Uterus (tissue), 4 donors: ENCODE results near the gene ARFGEF2. TPM values are rescaled to one million over a fixed set of nuclear protein-coding genes. Genes with fewer than 3 reads are reported as not detected.

Source experiments
- DNase-seq, 2 donors: peaks; one replicate each; pipeline ENCODE4 v3.0.0-alpha.2; 2019 to 2020
- H3K27ac ChIP-seq, 2 donors: fragments of 200-600 bp; sonication (generic); 1 replicate in 1 of 2; 2 replicates in 1 of 2; pipeline ENCODE4 v1.5.1; 2016 to 2018
- H3K27me3 ChIP-seq, 2 donors: fragments of 200-600 bp; sonication (generic); one replicate each; pipeline ENCODE4 v1.5.1; 2018 to 2019; ENCODE audit warnings: control low read depth in 1 of 2
- H3K36me3 ChIP-seq, 2 donors: fragments of 200-600 bp; sonication (generic); one replicate each; pipeline ENCODE4 v1.5.1; 2019; ENCODE audit warnings: control low read depth in 1 of 2
- H3K4me1 ChIP-seq, 2 donors: fragments of 200-600 bp; sonication (generic); one replicate each; pipeline ENCODE4 v1.5.1; 2018 to 2019; ENCODE audit warnings: control low read depth in 1 of 2
- H3K4me3 ChIP-seq, 2 donors: fragments of 200-600 bp; sonication (generic); 1 replicate in 1 of 2; 2 replicates in 1 of 2; pipeline ENCODE4 v1.5.1; 2018 to 2019; ENCODE audit warnings: mild to moderate bottlenecking in 1 of 2
- H3K9me3 ChIP-seq, 2 donors: fragments of 200-600 bp; sonication (generic); one replicate each; pipeline ENCODE4 v1.5.1; 2019; ENCODE audit warnings: control low read depth in 1 of 2
- POLR2A ChIP-seq, 2 donors: fragments of 450-650 bp; IDR thresholded peaks; one replicate each; pipeline ENCODE4 v1.6.1; 2016; ENCODE audit warnings: antibody characterized with exemption in 2 of 2, mild to moderate bottlenecking in 1 of 2, moderate library complexity in 1 of 2
- intact Hi-C: fragments of 100-400 bp; cut with DNase I; formaldehyde crosslinking; loops from one replicate; pipeline ENCODE4 v1.15.1; 2023; ENCODE audit warnings: low total_unique reads
- total RNA-seq, 4 donors: library from RNA; depleted of rRNA in 3 of 4; stranded (reverse); fragments of >200 nt in 3 of 4; gene quantifications; one replicate each; pipeline versions ENCODE4 v1.1.0 to v1.2.4, GENCODE V29; 2014 to 2023
- TF ChIP-seq, protein P1 (sequence below), 4 experiments: fragments of 200-600 bp in 2 of 4; fragments of 450-650 bp in 2 of 4; sonication (generic) in 2 of 4; IDR thresholded peaks; one replicate each; pipeline ENCODE4 v1.5.1; 2016 to 2019; ENCODE audit warnings: antibody characterized with exemption in 4 of 4, mild to moderate bottlenecking in 2 of 4, moderate library complexity in 1 of 4
- donor health status: DM: yes; HTN: yes; CAD: no.

ARFGEF2 gene
- total RNA-seq, 4 donors from 2014 or later, result 22.0 to 33.7 (median 27.0) TPM

GRCh38 chr20:48952656-48953055, 31.1 kb downstream of the ARFGEF2 start:
- H3K9me3 ChIP-seq, result no peaks in the 10 kb centered on the region
- intact Hi-C loops, result no loop called here
- no peaks in the 10 kb centered on the region for H3K27me3 ChIP-seq
- H3K4me3 ChIP-seq, result no peak overlapping the region
- DNase-seq, result no peak
- TF ChIP-seq POLR2A (IDR thresholded peaks at IDR 0.05), result no peak
- TF ChIP-seq, protein P1, sequence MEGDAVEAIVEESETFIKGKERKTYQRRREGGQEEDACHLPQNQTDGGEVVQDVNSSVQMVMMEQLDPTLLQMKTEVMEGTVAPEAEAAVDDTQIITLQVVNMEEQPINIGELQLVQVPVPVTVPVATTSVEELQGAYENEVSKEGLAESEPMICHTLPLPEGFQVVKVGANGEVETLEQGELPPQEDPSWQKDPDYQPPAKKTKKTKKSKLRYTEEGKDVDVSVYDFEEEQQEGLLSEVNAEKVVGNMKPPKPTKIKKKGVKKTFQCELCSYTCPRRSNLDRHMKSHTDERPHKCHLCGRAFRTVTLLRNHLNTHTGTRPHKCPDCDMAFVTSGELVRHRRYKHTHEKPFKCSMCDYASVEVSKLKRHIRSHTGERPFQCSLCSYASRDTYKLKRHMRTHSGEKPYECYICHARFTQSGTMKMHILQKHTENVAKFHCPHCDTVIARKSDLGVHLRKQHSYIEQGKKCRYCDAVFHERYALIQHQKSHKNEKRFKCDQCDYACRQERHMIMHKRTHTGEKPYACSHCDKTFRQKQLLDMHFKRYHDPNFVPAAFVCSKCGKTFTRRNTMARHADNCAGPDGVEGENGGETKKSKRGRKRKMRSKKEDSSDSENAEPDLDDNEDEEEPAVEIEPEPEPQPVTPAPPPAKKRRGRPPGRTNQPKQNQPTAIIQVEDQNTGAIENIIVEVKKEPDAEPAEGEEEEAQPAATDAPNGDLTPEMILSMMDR (IDR thresholded peaks at IDR 0.05), result no peak
- H3K4me1 ChIP-seq, result no peaks in the 10 kb centered on the region
- H3K36me3 ChIP-seq, result no peaks in the 10 kb centered on the region
- no peak overlapping the region for H3K27ac ChIP-seq

DNA sequence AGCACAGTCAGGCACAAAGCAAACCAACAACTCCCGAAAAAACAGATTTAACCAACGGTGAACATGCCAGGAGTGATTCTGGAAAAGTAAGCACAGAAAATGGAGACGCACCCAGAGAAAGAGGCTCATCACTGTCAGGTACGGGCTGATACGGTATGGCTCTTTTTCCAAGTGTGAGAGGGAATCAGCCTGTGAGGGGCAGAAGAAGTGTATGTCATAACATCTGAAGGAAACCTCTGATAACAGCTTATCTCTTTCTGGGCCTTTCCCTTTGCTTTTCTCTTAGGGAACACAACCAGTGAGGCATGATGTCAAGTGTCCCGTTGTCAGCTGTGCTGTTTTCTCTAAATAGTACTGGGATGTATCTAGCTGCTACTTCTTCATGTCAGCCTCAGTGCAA, 32.1 kb downstream of the ARFGEF2 start:
- intact Hi-C loops, result no loop called here
- TF ChIP-seq, protein P1 (IDR thresholded peaks at IDR 0.05), result no peak
- no peak for TF ChIP-seq POLR2A (IDR thresholded peaks at IDR 0.05)
- no peaks in the 10 kb centered on the region for H3K9me3 ChIP-seq
- H3K4me1 ChIP-seq, result no peaks in the 10 kb centered on the region
- H3K27ac ChIP-seq, result no peak overlapping the region
- no peaks in the 10 kb centered on the region for H3K27me3 ChIP-seq
- DNase-seq, result no peak
- H3K36me3 ChIP-seq, result no peaks in the 10 kb centered on the region
- H3K4me3 ChIP-seq, result no peak overlapping the region

- Histone ChIP-seq H3K9me3 (no peaks in the 10 kb centered on the region), H3K4me1 (no peaks in the 10 kb centered on the region), H3K36me3 (no peaks in the 10 kb centered on the region), H3K27ac (no peak overlapping the region), H3K27me3 (no peaks in the 10 kb centered on the region), H3K4me3 (no peak overlapping the region)
- no peak for DNase-seq
- TF ChIP-seq, protein P1 (IDR thresholded peaks at IDR 0.05), result no peak
- no peak for TF ChIP-seq POLR2A (IDR thresholded peaks at IDR 0.05)
- intact Hi-C loops, result no loop called here
These were observed 34.5 kb downstream of the ARFGEF2 start for GRCh38 chr20:48956052-48956451.

DNA sequence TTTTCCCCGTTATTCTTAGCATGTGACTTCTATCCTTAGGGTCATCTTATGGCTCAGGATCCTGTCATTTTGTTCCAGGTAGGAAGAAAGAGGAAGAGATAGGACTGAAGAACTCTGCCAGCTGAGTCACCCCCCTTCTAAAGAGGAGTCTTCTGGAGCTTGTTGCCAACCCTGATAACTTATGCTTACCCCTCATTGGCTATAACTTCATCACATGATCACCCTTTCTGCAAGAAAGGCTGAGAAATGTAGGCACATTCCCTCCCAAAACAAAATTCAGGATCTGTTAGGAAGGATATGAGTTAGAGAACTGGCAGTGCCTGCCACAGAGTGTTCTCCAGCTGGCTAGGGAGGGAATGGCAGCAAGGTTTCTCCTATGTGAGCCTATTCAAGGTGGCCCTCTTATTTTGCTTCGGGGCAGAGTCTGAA, 35.6 kb downstream of the ARFGEF2 start:
- peak overlapping the region in 1 of 2 donors; percentile 22 for H3K27ac ChIP-seq
- no peaks in the 10 kb centered on the region for H3K27me3 ChIP-seq
- intact Hi-C loops, result no loop called here
- H3K9me3 ChIP-seq, result no peaks in the 10 kb centered on the region
- no peaks in the 10 kb centered on the region for H3K4me1 ChIP-seq
- no peak for TF ChIP-seq POLR2A (IDR thresholded peaks at IDR 0.05)
- TF ChIP-seq, protein P1 (IDR thresholded peaks at IDR 0.05), result no peak
- H3K36me3 ChIP-seq, result no peaks in the 10 kb centered on the region
- H3K4me3 ChIP-seq, result no peak overlapping the region
- DNase-seq, result no peak

- H3K36me3 ChIP-seq, result no peaks in the 10 kb centered on the region
- H3K27ac ChIP-seq, result peak overlapping the region in 1 of 2 donors; percentile 22
- TF ChIP-seq, protein P1 (IDR thresholded peaks at IDR 0.05), result no peak
- no peak for TF ChIP-seq POLR2A (IDR thresholded peaks at IDR 0.05)
- DNase-seq, result no peak
- intact Hi-C loops, result no loop called here
- no peaks in the 10 kb centered on the region for H3K27me3 ChIP-seq
- H3K4me1 ChIP-seq, result no peaks in the 10 kb centered on the region
- no peaks in the 10 kb centered on the region for H3K9me3 ChIP-seq
- H3K4me3 ChIP-seq, result no peak overlapping the region
These were observed 36.0 kb downstream of the ARFGEF2 start for GRCh38 chr20:48957533-48957932.
